Measurements from ENCODE around the gene TYW5. TPM values are rescaled to one million over a fixed set of nuclear protein-coding genes. Genes with fewer than 3 reads are reported as not detected.

TYW5 gene
- total RNA-seq, 2 donors from 2014 or later = 16.0 to 16.3 TPM

- DNase-seq = no peak
- Mint-ChIP-seq H3K4me3 (no peak overlapping the region), H3K4me1 (no peaks in the 10 kb centered on the region), H3K27ac (no peak overlapping the region), H3K27me3 (ENCODE audit: insufficient read depth) (no peaks in the 10 kb centered on the region), H3K9me3 (no peaks in the 10 kb centered on the region), H3K36me3 (ENCODE audit: low read depth) (peaks cover 53% of the 10 kb centered on the region)
- no peaks in the 10 kb centered on the region for H3K27me3 ChIP-seq (ENCODE audit: control insufficient read depth, insufficient read depth, low read length, poor library complexity, severe bottlenecking)
- H3K4me3 ChIP-seq (ENCODE audit: low read length) = no peak overlapping the region
- 100% methylated on average over 1 of the region's 1 CpG for whole genome bisulfite sequencing, 2 experiments (ENCODE audit: insufficient coverage in 1 of 2, insufficient read length in 1 of 2)
- no peak overlapping the region for H3K9ac ChIP-seq (ENCODE audit: extremely low read depth, low read length, poor library complexity, severe bottlenecking)
- no peaks in the 10 kb centered on the region for H3K9me3 ChIP-seq (ENCODE audit: control insufficient read depth, low read length)
- peaks cover 86% of the 10 kb centered on the region for H3K36me3 ChIP-seq (ENCODE audit: control insufficient read depth, insufficient read depth, low read length)
- no peak overlapping the region for H3K27ac ChIP-seq (ENCODE audit: low read depth, low read length)
- no peaks in the 10 kb centered on the region for H3K4me1 ChIP-seq (ENCODE audit: control insufficient read depth, insufficient read depth, low read length)
- no peak for TF ChIP-seq CTCF (conservative IDR thresholded peaks at IDR 0.05)
Measured at GRCh38 chr2:199946196-199946595, 9.1 kb downstream of the TYW5 start.

GRCh38 chr2:199943373-199943772, 11.9 kb downstream of the TYW5 start:
- Mint-ChIP-seq H3K4me1 (no peaks in the 10 kb centered on the region), H3K36me3 (ENCODE audit: low read depth) (peaks cover 60% of the 10 kb centered on the region), H3K27me3 (ENCODE audit: insufficient read depth) (no peaks in the 10 kb centered on the region), H3K4me3 (no peak overlapping the region), H3K9me3 (no peaks in the 10 kb centered on the region), H3K27ac (no peak overlapping the region)
- Histone ChIP-seq H3K4me1 (ENCODE audit: control insufficient read depth, insufficient read depth, low read length) (no peaks in the 10 kb centered on the region), H3K27me3 (ENCODE audit: control insufficient read depth, insufficient read depth, low read length, poor library complexity, severe bottlenecking) (no peaks in the 10 kb centered on the region), H3K9me3 (ENCODE audit: control insufficient read depth, low read length) (no peaks in the 10 kb centered on the region), H3K9ac (ENCODE audit: extremely low read depth, low read length, poor library complexity, severe bottlenecking) (no peak overlapping the region), H3K36me3 (ENCODE audit: control insufficient read depth, insufficient read depth, low read length) (peaks cover 81% of the 10 kb centered on the region), H3K4me3 (ENCODE audit: low read length) (no peak overlapping the region), H3K27ac (ENCODE audit: low read depth, low read length) (no peak overlapping the region)
- WGBS, 2 experiments (ENCODE audit: insufficient coverage in 1 of 2, insufficient read length in 1 of 2) = 93 to 100% methylated on average over 1 to 4 of the region's 4 CpGs
- no peak for TF ChIP-seq CTCF (conservative IDR thresholded peaks at IDR 0.05)
- no peak for DNase-seq

GRCh38 chr2:199940373-199940772, 14.9 kb downstream of the TYW5 start:
- peaks cover 78% of the 10 kb centered on the region for H3K36me3 ChIP-seq (ENCODE audit: control insufficient read depth, insufficient read depth, low read length)
- H3K9ac ChIP-seq (ENCODE audit: extremely low read depth, low read length, poor library complexity, severe bottlenecking) = no peak overlapping the region
- Mint-ChIP-seq H3K27ac (no peak overlapping the region), H3K36me3 (ENCODE audit: low read depth) (peaks cover 61% of the 10 kb centered on the region), H3K27me3 (ENCODE audit: insufficient read depth) (no peaks in the 10 kb centered on the region), H3K9me3 (no peaks in the 10 kb centered on the region), H3K4me3 (no peak overlapping the region), H3K4me1 (no peaks in the 10 kb centered on the region)
- H3K4me1 ChIP-seq (ENCODE audit: control insufficient read depth, insufficient read depth, low read length) = no peaks in the 10 kb centered on the region
- peak; percentile 70 for TF ChIP-seq CTCF (conservative IDR thresholded peaks at IDR 0.05)
- DNase-seq = no peak
- no peak overlapping the region for H3K27ac ChIP-seq (ENCODE audit: low read depth, low read length)
- no peak overlapping the region for H3K4me3 ChIP-seq (ENCODE audit: low read length)
- WGBS, 2 experiments (ENCODE audit: insufficient coverage in 1 of 2, insufficient read length in 1 of 2) = 92 to 95% methylated on average over 2 of the region's 2 CpGs
- H3K27me3 ChIP-seq (ENCODE audit: control insufficient read depth, insufficient read depth, low read length, poor library complexity, severe bottlenecking) = no peaks in the 10 kb centered on the region
- no peaks in the 10 kb centered on the region for H3K9me3 ChIP-seq (ENCODE audit: control insufficient read depth, low read length)
